ENCODE results near the gene OSBPL10.

DNA sequence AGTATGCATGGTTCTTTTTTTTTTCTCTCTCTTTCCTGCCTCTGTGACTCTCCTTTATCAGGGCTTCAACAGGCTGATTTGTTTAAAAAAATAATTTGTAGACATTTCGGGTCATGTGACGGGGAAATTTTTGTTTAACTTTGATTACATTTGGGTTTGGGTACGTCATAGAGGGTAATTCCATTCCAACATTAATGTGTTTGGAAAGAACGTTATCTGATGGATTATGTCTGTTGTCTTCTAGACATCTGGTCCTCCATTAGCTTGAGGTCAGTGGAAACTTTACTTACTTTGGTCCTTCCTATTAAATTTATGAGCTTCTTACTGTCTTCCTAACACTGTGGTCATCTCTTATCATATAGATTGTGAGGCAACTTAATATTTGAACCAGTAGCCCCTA, 367.4 kb downstream of the OSBPL10 start:
- no peak for TF ChIP-seq SREBF2 (IDR thresholded peaks at IDR 0.05)
- TF ChIP-seq, protein P1, sequence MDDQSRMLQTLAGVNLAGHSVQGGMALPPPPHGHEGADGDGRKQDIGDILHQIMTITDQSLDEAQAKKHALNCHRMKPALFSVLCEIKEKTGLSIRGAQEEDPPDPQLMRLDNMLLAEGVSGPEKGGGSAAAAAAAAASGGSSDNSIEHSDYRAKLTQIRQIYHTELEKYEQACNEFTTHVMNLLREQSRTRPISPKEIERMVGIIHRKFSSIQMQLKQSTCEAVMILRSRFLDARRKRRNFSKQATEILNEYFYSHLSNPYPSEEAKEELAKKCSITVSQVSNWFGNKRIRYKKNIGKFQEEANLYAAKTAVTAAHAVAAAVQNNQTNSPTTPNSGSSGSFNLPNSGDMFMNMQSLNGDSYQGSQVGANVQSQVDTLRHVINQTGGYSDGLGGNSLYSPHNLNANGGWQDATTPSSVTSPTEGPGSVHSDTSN (IDR thresholded peaks at IDR 0.05) = no peak
- TF ChIP-seq, protein P2, sequence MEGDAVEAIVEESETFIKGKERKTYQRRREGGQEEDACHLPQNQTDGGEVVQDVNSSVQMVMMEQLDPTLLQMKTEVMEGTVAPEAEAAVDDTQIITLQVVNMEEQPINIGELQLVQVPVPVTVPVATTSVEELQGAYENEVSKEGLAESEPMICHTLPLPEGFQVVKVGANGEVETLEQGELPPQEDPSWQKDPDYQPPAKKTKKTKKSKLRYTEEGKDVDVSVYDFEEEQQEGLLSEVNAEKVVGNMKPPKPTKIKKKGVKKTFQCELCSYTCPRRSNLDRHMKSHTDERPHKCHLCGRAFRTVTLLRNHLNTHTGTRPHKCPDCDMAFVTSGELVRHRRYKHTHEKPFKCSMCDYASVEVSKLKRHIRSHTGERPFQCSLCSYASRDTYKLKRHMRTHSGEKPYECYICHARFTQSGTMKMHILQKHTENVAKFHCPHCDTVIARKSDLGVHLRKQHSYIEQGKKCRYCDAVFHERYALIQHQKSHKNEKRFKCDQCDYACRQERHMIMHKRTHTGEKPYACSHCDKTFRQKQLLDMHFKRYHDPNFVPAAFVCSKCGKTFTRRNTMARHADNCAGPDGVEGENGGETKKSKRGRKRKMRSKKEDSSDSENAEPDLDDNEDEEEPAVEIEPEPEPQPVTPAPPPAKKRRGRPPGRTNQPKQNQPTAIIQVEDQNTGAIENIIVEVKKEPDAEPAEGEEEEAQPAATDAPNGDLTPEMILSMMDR (IDR thresholded peaks at IDR 0.05) = no peak
- no peak for TF ChIP-seq CEBPB (IDR thresholded peaks at IDR 0.05)
- TF ChIP-seq ZC3H11A (IDR thresholded peaks at IDR 0.05) = no peak
- no peak for TF ChIP-seq JUN (IDR thresholded peaks at IDR 0.05)
- no peak for TF ChIP-seq POLR2A (IDR thresholded peaks at IDR 0.05; ENCODE audit: low read length)
- TF ChIP-seq HDAC2 (IDR thresholded peaks at IDR 0.05) = no peak
- no peak for TF ChIP-seq EP300 (IDR thresholded peaks at IDR 0.05)
- TF ChIP-seq CBX8 (IDR thresholded peaks at IDR 0.05) = no peak
- no peak for TF ChIP-seq ZSCAN20 (CRISPR knock-in tag; IDR thresholded peaks at IDR 0.05)
- TF ChIP-seq NFE2L2 (conservative IDR thresholded peaks at IDR 0.05; ENCODE audit: low read length) = no peak
- TF ChIP-seq MYC (IDR thresholded peaks at IDR 0.05; ENCODE audit: borderline replicate concordance, low read length) = no peak
- no peak for TF ChIP-seq BHLHE40 (IDR thresholded peaks at IDR 0.05; ENCODE audit: low read depth, low read length)

All from A549 (cell line).